Activated T-cell treated with anti-CD3 and anti-CD28 coated beads, Interleukin-2, amount 50 U/mL, for 72 hours (primary cell): ENCODE results near the gene BAIAP2. TPM values are rescaled to one million over a fixed set of nuclear protein-coding genes. Genes with fewer than 3 reads are reported as not detected.
A peak's percentile ranks its signal among the peaks of the same experiment; 100 is the strongest.

Experiments
- ATAC-seq, 2 donors: fragments of 150-1000 bp; cut with Tn5 transposase; replicated peaks in 1 of 2; 2 replicates each; pipeline ENCODE4 v1.10.0; 2021; ENCODE audit warnings: moderate library complexity in 2 of 2, mild to moderate bottlenecking in 1 of 2
- DNase-seq, 2 donors: peaks; one replicate each; pipeline ENCODE4 v3.0.0; 2021 to 2022; ENCODE audit warnings: mixed read lengths in 1 of 2
- H3K27ac Mint-ChIP-seq: one replicate; pipeline ENCODE4 v1.8.0; 2022; ENCODE audit warnings: mild to moderate bottlenecking, moderate library complexity, mixed read lengths
- H3K27me3 Mint-ChIP-seq: one replicate; pipeline ENCODE4 v1.8.0; 2022; ENCODE audit warnings: low read depth, mixed read lengths
- H3K36me3 Mint-ChIP-seq, 2 donors: one replicate each; pipeline ENCODE4 v1.8.0; 2022; ENCODE audit warnings: mixed read lengths in 2 of 2, mild to moderate bottlenecking in 1 of 2; ENCODE audit not compliant: insufficient read depth in 2 of 2
- H3K4me1 Mint-ChIP-seq: one replicate; pipeline ENCODE4 v1.8.0; 2022; ENCODE audit warnings: low read depth, mixed read lengths
- H3K4me3 Mint-ChIP-seq, 2 donors: one replicate each; pipeline ENCODE4 v1.8.0; 2022; ENCODE audit warnings: mild to moderate bottlenecking in 2 of 2, mixed read lengths in 2 of 2, moderate library complexity in 2 of 2
- H3K9me3 Mint-ChIP-seq, 2 donors: one replicate each; pipeline ENCODE4 v1.8.0; 2022; ENCODE audit warnings: mixed read lengths in 2 of 2
- total RNA-seq, 2 donors: library from RNA; stranded (reverse); gene quantifications; one replicate each; pipeline ENCODE4 v1.2.3, GENCODE V29; 2022

The BAIAP2 gene
- total RNA-seq, 2 donors from 2014 or later: 8.7 TPM

- peak overlapping the region; percentile 52 to 68 for H3K4me3 Mint-ChIP-seq
Measured at GRCh38 chr17:81119223-81120148, 84.5 kb downstream of the BAIAP2 start.

GRCh38 chr17:81120149-81120484, 85.2 kb downstream of the BAIAP2 start:
- no peak for DNase-seq
- no peaks in the 10 kb centered on the region for H3K27me3 Mint-ChIP-seq
- no peak overlapping the region for H3K4me3 Mint-ChIP-seq
- H3K4me1 Mint-ChIP-seq: no peaks in the 10 kb centered on the region
- H3K9me3 Mint-ChIP-seq: no peaks in the 10 kb centered on the region
- no peak for ATAC-seq
- no peaks in the 10 kb centered on the region for H3K36me3 Mint-ChIP-seq
- H3K27ac Mint-ChIP-seq: no peak overlapping the region

More at GRCh38 chr17:81119223-81120148, 84.5 kb downstream of the BAIAP2 start:
- ATAC-seq (peak; percentile 79 to 80), DNase-seq (peak; percentile 88 to 93)
- no peaks in the 10 kb centered on the region for H3K27me3 Mint-ChIP-seq
- H3K27ac Mint-ChIP-seq: no peak overlapping the region
- no peaks in the 10 kb centered on the region for H3K9me3 Mint-ChIP-seq
- H3K4me1 Mint-ChIP-seq: no peaks in the 10 kb centered on the region
- H3K36me3 Mint-ChIP-seq: no peaks in the 10 kb centered on the region

- Mint-ChIP-seq H3K36me3 (no peaks in the 10 kb centered on the region), H3K4me1 (no peaks in the 10 kb centered on the region), H3K27me3 (no peaks in the 10 kb centered on the region), H3K27ac (no peak overlapping the region), H3K4me3 (no peak overlapping the region), H3K9me3 (no peaks in the 10 kb centered on the region)
- DNase-seq: no peak
- no peak for ATAC-seq
Measured at GRCh38 chr17:81120695-81121621, 86.0 kb downstream of the BAIAP2 start.

GRCh38 chr17:81121841-81122733, 87.1 kb downstream of the BAIAP2 start:
- Mint-ChIP-seq H3K4me3 (no peak overlapping the region), H3K4me1 (no peaks in the 10 kb centered on the region), H3K36me3 (no peaks in the 10 kb centered on the region), H3K27me3 (no peaks in the 10 kb centered on the region), H3K27ac (no peak overlapping the region), H3K9me3 (no peaks in the 10 kb centered on the region)
- DNase-seq (no peak), ATAC-seq (no peak)

- H3K36me3 Mint-ChIP-seq: no peaks in the 10 kb centered on the region
- H3K4me3 Mint-ChIP-seq: no peak overlapping the region
- ATAC-seq: no peak
- no peaks in the 10 kb centered on the region for H3K27me3 Mint-ChIP-seq
- H3K4me1 Mint-ChIP-seq: no peaks in the 10 kb centered on the region
- no peak overlapping the region for H3K27ac Mint-ChIP-seq
- no peaks in the 10 kb centered on the region for H3K9me3 Mint-ChIP-seq
- DNase-seq: no peak
Measured at GRCh38 chr17:81123052-81124048, 88.4 kb downstream of the BAIAP2 start.

GRCh38 chr17:81124377-81124776, 89.4 kb downstream of the BAIAP2 start:
- H3K27me3 Mint-ChIP-seq: no peaks in the 10 kb centered on the region

GRCh38 chr17:81125573-81126081, 90.7 kb downstream of the BAIAP2 start:
- Mint-ChIP-seq H3K9me3 (no peaks in the 10 kb centered on the region), H3K27ac (no peak overlapping the region), H3K27me3 (no peaks in the 10 kb centered on the region), H3K4me1 (no peaks in the 10 kb centered on the region), H3K36me3 (no peaks in the 10 kb centered on the region), H3K4me3 (no peak overlapping the region)
- DNase-seq: no peak
- no peak for ATAC-seq

More at GRCh38 chr17:81124377-81124776, 89.4 kb downstream of the BAIAP2 start:
- no peaks in the 10 kb centered on the region for H3K9me3 Mint-ChIP-seq
- no peaks in the 10 kb centered on the region for H3K36me3 Mint-ChIP-seq
- DNase-seq (no peak), ATAC-seq (no peak)
- H3K4me3 Mint-ChIP-seq: no peak overlapping the region
- H3K4me1 Mint-ChIP-seq: no peaks in the 10 kb centered on the region
- H3K27ac Mint-ChIP-seq: no peak overlapping the region

GRCh38 chr17:81126281-81127132, 91.6 kb downstream of the BAIAP2 start:
- Mint-ChIP-seq H3K4me1 (no peaks in the 10 kb centered on the region), H3K9me3 (no peaks in the 10 kb centered on the region), H3K36me3 (no peaks in the 10 kb centered on the region), H3K27me3 (no peaks in the 10 kb centered on the region), H3K4me3 (no peak overlapping the region), H3K27ac (no peak overlapping the region)
- ATAC-seq (no peak), DNase-seq (no peak)

GRCh38 chr17:81127133-81127455, 92.1 kb downstream of the BAIAP2 start:
- Mint-ChIP-seq H3K27ac (no peak overlapping the region), H3K27me3 (no peaks in the 10 kb centered on the region)

GRCh38 chr17:81127526-81128177, 92.7 kb downstream of the BAIAP2 start:
- H3K36me3 Mint-ChIP-seq: no peaks in the 10 kb centered on the region
- no peak for DNase-seq
- H3K4me3 Mint-ChIP-seq: no peak overlapping the region
- H3K27ac Mint-ChIP-seq: no peak overlapping the region
- H3K4me1 Mint-ChIP-seq: no peaks in the 10 kb centered on the region
- H3K9me3 Mint-ChIP-seq: no peaks in the 10 kb centered on the region
- ATAC-seq: no peak
- H3K27me3 Mint-ChIP-seq: no peaks in the 10 kb centered on the region

More at GRCh38 chr17:81127133-81127455, 92.1 kb downstream of the BAIAP2 start:
- H3K9me3 Mint-ChIP-seq: no peaks in the 10 kb centered on the region
- ATAC-seq (no peak), DNase-seq (no peak)
- no peak overlapping the region for H3K4me3 Mint-ChIP-seq
- no peaks in the 10 kb centered on the region for H3K4me1 Mint-ChIP-seq
- no peaks in the 10 kb centered on the region for H3K36me3 Mint-ChIP-seq

GRCh38 chr17:81128338-81128737, 93.4 kb downstream of the BAIAP2 start:
- no peak for ATAC-seq
- Mint-ChIP-seq H3K27me3 (no peaks in the 10 kb centered on the region), H3K4me1 (no peaks in the 10 kb centered on the region), H3K36me3 (no peaks in the 10 kb centered on the region), H3K4me3 (no peak overlapping the region), H3K27ac (no peak overlapping the region), H3K9me3 (no peaks in the 10 kb centered on the region)
- DNase-seq: no peak
